HS-27A (cell line): ENCODE results near the gene FNTB.
"Not testable (repeated sequence)": the region's sequence is repeated elsewhere in the genome, so short reads cannot be mapped to it uniquely, and the experiment has no call there.

Experiments used
- DNase-seq: peaks from one replicate; pipeline ENCODE4 v3.0.0-alpha.2; 2012; ENCODE audit warnings: low read depth, missing footprints

Gene FNTB

GRCh38 chr14:65087835-65088234, 101.1 kb downstream of the FNTB start:
- not testable (repeated sequence) for DNase-seq

GRCh38 chr14:65092349-65092748, 105.7 kb downstream of the FNTB start:
- no peak for DNase-seq

- DNase-seq: no peak
These were observed 109.0 kb downstream of the FNTB start for GRCh38 chr14:65095633-65096205.

DNA sequence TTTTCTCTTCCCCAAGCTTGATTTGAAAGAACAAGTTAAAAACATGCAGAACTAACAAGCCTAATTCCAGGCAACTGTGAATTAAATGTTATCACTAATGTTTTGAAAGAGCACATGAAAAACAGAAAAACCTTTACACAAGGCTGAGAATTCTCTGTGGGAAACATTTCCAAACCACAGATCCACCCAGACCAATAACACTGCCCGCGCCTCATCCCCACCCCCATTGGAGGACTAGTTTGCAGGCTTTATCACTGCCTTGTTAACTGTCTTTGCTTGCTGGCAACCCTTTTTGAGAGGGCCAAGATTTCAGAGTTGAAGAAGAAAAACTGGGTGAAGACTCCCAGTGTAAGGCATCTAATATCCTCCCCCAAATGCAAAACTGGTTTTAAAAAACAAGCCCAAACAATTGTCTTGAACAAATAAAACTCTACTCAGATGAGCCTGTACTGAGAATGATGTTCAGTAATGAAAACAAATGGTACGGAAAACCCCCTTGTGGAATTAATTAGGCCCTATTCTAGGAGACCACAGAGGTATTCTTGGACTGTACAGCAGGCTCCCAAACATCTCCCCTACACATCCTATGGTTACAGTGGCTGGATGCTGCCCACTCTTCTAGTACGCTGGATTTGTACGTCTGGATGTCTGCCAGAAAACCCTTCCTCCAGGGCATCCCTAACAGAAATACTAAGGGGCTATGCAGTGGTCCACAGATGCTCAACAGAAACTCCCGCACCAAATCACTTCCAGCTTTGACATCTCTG, 109.8 kb downstream of the FNTB start:
- no peak for DNase-seq

- DNase-seq: no peak
These were observed 111.9 kb downstream of the FNTB start for GRCh38 chr14:65098586-65098985.

- DNase-seq: no peak
These were observed 114.3 kb downstream of the FNTB start for GRCh38 chr14:65100922-65101541.

- DNase-seq: no peak
These were observed 115.1 kb downstream of the FNTB start for GRCh38 chr14:65101631-65102440.

- DNase-seq: peak; percentile 92
These were observed 115.9 kb downstream of the FNTB start, which contains the start of gene MAX for GRCh38 chr14:65102441-65103149. MAX (minus strand) TSS chr14:65102517; CDS start chr14:65102339, 178 bp downstream.

DNA sequence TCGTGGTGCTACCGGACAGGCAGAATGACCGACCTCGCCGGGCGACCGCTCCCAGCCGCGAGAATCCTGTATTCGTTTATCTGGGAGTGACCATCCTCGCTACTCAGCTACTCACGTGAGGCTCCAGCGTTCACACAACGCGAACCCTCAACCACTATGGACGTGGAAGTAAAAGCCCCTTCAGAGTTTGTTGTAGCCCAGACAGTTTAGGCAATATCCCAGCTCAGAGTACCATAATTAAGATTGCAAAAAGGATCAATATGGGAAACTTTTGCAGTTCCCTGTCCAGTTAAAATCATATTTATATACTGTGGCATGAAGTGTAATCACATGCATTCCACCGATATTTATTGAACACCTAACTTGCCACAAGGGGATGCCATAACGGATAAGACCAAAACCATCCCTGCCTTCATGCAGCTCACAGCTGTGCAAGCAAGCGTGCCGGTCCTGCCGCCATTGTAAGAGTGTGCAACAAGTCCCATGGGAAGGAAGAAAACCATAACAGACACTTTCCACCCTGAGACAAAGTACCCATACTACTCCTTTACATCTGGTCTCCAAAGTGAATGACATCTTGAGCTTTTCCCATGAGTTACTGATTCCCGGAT, 116.6 kb downstream of the FNTB start:
- peak; percentile 46 for DNase-seq

DNA sequence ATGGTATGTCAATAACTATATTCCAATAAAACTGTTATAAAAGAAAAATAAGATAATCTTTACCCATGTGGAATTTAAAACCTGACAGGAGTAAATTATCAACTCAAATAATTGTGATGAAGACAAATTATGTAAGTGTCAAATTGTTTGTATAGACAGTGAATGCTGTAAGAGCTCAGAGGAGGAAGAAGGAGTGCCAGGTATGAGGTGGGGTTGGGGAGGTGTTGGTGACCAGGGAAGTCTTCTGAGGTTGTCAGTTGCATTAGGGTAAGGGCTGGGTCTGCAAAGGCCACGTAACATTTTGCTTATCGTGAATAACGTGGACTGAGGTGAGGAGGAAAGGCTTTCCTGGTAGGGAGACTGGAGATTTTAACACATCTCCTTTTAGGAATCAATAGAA, 118.1 kb downstream of the FNTB start:
- no peak for DNase-seq

- DNase-seq: no peak
These were observed 119.6 kb downstream of the FNTB start for GRCh38 chr14:65106316-65106715.

GRCh38 chr14:65106736-65107135, 120.0 kb downstream of the FNTB start:
- DNase-seq: no peak

- no peak for DNase-seq
These were observed 120.5 kb downstream of the FNTB start for GRCh38 chr14:65107200-65107599.

- DNase-seq: no peak
These were observed 122.7 kb downstream of the FNTB start for GRCh38 chr14:65109357-65109756.

DNA sequence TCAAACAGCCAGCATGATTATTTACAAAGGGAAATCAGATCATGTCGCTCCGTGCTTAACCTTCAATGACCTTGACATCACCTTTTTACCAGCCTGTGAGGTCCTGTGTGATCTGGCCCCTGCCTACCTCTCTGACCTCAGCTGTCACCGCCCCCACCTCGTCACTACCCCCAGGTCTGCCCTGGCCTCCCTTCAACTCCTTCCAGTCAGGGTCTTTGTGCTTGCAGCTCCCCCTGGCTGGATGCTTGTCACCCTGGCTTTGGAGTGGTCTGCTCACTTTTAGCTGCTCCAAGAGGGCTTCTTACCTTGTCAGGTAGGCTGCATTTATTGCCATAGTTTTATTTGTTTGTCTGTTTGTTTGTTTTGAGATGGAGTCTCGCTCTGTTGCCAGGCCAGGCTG, 123.8 kb downstream of the FNTB start:
- DNase-seq: no peak
